Mucosa of stomach (tissue), 1 donor: Measurements from ENCODE around the gene PKD2.

Experiments used
- H3K27me3 ChIP-seq: one replicate; pipeline ENCODE4 v1.7.0; 2013; ENCODE audit warnings: mild to moderate bottlenecking, low read length; ENCODE audit not compliant: control insufficient read depth, insufficient read depth
- H3K36me3 ChIP-seq: one replicate; pipeline ENCODE4 v1.7.0; 2013; ENCODE audit warnings: low read length; ENCODE audit not compliant: control insufficient read depth, insufficient read depth
- H3K4me1 ChIP-seq: one replicate; pipeline ENCODE4 v1.7.0; 2013; ENCODE audit warnings: mild to moderate bottlenecking, low read length; ENCODE audit not compliant: control insufficient read depth, insufficient read depth
- H3K4me3 ChIP-seq: one replicate; pipeline ENCODE4 v1.7.0; 2013; ENCODE audit warnings: low read length
- H3K9ac ChIP-seq: one replicate; pipeline ENCODE4 v1.7.0; 2013; ENCODE audit warnings: mild to moderate bottlenecking, low read length, moderate library complexity
- H3K9me3 ChIP-seq: one replicate; pipeline ENCODE4 v1.7.0; 2013; ENCODE audit warnings: mild to moderate bottlenecking, low read length, moderate library complexity; ENCODE audit not compliant: control insufficient read depth
- donor health status: Pancreatic carcinoma.

PKD2 gene

DNA sequence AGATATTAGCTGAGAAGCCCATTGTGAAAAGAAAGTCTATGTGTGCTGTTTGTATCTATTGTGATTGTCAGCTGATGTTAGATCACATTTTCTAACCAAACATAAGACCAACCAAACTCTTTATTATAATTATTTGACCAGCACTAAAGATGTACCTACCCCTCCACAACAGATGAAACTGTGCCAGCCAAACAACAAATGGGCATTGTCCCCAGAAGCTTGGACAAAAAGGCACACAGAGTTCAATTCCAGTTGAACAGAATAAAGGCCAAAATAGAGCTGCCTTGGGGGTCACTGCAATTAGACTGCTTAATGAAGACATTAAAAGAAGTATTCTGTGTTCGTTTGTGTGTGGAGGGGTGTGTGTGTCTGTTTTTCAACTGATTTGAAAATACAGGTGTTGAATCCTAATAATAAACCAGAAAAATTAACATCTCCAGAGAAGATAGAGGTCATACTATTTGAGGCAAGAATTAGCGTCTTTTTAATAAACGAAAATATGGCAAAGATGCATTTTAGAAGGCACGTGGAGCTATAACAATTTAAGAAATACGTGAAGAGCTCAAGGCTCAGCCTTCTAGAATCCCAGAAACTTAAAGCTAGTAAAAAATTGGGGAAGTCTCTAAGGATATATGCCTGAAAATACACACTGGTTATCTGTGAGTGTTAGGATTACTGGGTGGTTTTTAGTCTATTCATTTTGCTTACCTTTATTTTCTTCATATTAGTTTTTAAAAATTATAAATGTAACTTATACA lies 29.7 kb upstream of the PKD2 start:
- H3K9ac ChIP-seq = no peak overlapping the region
- H3K4me1 ChIP-seq = no peaks in the 10 kb centered on the region
- H3K9me3 ChIP-seq = no peaks in the 10 kb centered on the region
- H3K4me3 ChIP-seq = no peak overlapping the region
- peaks cover 6% of the 10 kb centered on the region for H3K27me3 ChIP-seq
- H3K36me3 ChIP-seq = no peaks in the 10 kb centered on the region

DNA sequence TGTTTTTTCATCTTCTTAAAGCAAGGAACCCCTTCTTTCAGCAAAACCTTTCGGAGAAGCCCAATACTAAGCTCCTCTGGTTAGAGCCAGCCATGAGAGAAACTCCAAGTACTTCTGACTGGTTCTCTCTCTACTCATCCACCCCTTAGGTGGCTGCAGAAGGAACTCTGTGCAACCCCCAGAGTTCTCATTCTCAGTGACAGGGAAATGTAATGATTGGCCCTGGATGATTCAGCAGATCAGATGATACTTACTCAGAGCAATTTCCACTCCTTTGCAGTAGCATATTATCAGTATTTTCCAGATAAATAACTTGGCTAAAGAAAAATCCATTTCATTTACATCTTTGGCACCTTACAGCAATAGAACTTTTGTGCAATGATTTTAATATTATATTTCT lies 28.8 kb upstream of the PKD2 start:
- Histone ChIP-seq H3K36me3 (no peaks in the 10 kb centered on the region), H3K27me3 (no peaks in the 10 kb centered on the region), H3K4me3 (no peak overlapping the region), H3K4me1 (no peaks in the 10 kb centered on the region), H3K9me3 (no peaks in the 10 kb centered on the region), H3K9ac (no peak overlapping the region)

DNA sequence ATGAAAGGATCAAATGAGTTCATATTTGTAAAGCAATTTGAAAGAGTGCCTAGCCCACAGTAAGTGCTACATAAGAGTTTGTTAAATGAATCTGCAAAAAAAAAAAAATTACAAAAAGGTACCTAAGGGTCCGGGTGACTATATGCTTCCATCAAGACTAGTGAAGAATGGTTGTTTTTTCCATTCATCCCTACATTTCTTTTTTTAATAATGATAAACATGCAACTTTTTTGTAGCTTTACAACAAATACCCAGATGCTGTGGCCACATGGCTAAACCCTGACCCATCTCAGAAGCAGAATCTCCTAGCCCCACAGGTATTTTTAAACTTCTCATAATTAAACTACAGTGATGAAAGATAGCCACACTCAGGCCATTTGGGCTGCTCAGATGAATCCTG lies 27.6 kb upstream of the PKD2 start:
- Histone ChIP-seq H3K27me3 (no peaks in the 10 kb centered on the region), H3K4me3 (no peak overlapping the region), H3K9me3 (no peaks in the 10 kb centered on the region), H3K4me1 (no peaks in the 10 kb centered on the region), H3K9ac (no peak overlapping the region), H3K36me3 (no peaks in the 10 kb centered on the region)

DNA sequence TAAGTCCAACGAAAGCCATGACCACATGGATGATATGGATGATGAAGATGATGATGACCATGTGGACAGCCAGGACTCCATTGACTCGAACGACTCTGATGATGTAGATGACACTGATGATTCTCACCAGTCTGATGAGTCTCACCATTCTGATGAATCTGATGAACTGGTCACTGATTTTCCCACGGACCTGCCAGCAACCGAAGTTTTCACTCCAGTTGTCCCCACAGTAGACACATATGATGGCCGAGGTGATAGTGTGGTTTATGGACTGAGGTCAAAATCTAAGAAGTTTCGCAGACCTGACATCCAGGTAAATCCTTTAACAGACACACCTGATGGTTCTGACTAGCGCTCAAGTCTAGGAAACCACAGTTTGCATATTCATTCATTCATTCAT lies 25.9 kb upstream of the PKD2 start:
- Histone ChIP-seq H3K9ac (no peak overlapping the region), H3K27me3 (no peaks in the 10 kb centered on the region), H3K9me3 (no peaks in the 10 kb centered on the region), H3K4me3 (no peak overlapping the region), H3K4me1 (no peaks in the 10 kb centered on the region), H3K36me3 (no peaks in the 10 kb centered on the region)

DNA sequence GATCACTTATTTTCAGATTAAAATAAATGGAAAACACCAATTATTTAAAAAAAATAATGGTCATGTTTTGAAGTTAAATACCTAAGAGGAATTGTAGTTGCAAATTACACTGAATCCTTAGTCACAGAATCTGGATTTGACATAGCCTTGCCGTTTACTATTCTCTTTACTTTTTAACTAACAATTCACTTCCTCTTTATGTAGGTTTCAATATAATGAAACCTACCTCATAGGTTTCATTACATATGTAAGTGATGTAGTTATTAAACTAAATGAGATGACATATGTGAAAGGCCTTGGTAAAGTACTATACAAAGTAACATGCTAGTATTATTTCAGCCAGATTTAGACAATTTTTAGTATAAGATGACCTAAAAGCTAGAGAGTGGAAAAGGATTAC lies 25.4 kb upstream of the PKD2 start:
- H3K27me3 ChIP-seq = no peaks in the 10 kb centered on the region
- H3K4me1 ChIP-seq = no peaks in the 10 kb centered on the region
- no peaks in the 10 kb centered on the region for H3K36me3 ChIP-seq
- H3K9ac ChIP-seq = no peak overlapping the region
- H3K9me3 ChIP-seq = no peaks in the 10 kb centered on the region
- no peak overlapping the region for H3K4me3 ChIP-seq

DNA sequence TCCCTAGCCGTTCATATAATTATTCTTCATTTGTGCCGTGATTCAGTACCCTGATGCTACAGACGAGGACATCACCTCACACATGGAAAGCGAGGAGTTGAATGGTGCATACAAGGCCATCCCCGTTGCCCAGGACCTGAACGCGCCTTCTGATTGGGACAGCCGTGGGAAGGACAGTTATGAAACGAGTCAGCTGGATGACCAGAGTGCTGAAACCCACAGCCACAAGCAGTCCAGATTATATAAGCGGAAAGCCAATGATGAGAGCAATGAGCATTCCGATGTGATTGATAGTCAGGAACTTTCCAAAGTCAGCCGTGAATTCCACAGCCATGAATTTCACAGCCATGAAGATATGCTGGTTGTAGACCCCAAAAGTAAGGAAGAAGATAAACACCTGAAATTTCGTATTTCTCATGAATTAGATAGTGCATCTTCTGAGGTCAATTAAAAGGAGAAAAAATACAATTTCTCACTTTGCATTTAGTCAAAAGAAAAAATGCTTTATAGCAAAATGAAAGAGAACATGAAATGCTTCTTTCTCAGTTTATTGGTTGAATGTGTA lies 24.9 kb upstream of the PKD2 start:
- Histone ChIP-seq H3K36me3 (no peaks in the 10 kb centered on the region), H3K4me3 (no peak overlapping the region), H3K9ac (no peak overlapping the region), H3K27me3 (no peaks in the 10 kb centered on the region), H3K4me1 (no peaks in the 10 kb centered on the region), H3K9me3 (no peaks in the 10 kb centered on the region)

DNA sequence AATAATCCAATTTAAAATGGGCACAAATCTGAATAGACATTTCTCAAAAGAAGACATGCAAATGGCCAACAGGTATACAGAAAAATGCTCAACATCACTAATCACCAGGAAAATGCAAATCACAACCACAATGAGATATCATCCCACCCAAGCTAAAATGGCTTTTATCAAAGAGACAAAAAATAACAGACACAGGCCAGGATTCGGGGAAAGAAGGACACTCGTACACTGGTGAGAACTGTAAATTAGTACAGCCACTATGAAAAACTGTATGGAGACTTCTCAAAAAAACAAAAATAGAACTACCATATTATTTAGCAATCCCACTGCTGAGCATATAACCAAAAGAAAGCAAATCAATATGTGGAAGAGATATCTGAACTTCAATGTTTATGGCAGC lies 23.4 kb upstream of the PKD2 start:
- Histone ChIP-seq H3K4me1 (no peaks in the 10 kb centered on the region), H3K36me3 (no peaks in the 10 kb centered on the region), H3K9ac (no peak overlapping the region), H3K4me3 (no peak overlapping the region), H3K27me3 (no peaks in the 10 kb centered on the region), H3K9me3 (no peaks in the 10 kb centered on the region)

DNA sequence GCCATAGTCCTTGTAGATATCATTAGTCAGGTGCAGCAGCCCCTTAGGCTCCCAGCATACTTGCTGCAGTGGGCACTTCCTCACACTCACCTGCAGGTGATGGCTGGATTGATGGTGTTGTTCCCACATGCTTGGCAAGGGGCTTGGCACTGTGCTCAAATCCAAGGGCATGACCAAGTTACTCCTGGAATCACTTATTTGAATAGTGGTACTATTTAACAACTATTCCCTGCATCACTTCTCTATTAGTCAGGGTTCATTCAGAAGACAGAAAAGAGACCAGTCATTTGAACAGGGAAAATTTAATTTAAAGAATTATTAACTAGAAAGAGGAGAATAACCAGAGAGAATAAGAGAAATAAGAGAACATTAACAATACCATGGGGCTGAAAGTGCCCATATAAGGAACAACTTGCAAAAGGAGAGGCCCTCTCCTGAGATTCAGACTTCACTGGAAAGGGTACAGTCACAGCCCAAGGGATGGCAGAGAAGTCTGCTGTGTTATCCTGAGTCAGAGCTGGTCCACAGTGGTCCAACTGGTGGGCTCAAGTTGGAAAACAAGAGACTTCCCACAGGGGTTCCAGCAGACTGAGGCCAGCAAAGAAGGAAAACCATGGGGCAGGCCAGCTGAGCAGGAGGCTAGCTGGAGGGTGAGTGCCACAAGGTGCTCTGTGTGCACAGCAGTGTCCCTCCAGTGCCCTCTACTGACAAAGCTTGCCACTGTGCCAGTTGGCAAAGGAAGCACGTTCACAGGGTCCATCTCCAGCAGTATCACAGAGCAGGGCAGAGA lies 22.1 kb upstream of the PKD2 start:
- Histone ChIP-seq H3K36me3 (no peaks in the 10 kb centered on the region), H3K4me3 (no peak overlapping the region), H3K4me1 (no peaks in the 10 kb centered on the region), H3K27me3 (no peaks in the 10 kb centered on the region), H3K9ac (no peak overlapping the region), H3K9me3 (no peaks in the 10 kb centered on the region)

DNA sequence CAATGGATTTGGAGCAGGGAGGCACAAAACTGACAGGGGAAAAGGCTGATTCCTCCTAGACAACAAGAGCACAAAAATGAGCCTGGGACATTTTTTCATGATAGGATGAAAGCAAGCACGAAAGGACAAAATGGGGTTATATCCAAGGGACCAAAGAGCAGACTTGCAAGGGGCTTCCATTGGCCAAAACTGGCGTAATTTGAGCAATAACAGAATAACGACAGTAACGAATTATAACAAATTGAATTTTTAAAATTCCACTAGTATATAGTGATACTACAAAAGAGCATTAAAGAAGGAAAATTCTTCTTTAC lies 21.6 kb upstream of the PKD2 start:
- Histone ChIP-seq H3K27me3 (no peaks in the 10 kb centered on the region), H3K9me3 (no peaks in the 10 kb centered on the region), H3K4me1 (no peaks in the 10 kb centered on the region), H3K4me3 (no peak overlapping the region), H3K36me3 (no peaks in the 10 kb centered on the region), H3K9ac (no peak overlapping the region)

DNA sequence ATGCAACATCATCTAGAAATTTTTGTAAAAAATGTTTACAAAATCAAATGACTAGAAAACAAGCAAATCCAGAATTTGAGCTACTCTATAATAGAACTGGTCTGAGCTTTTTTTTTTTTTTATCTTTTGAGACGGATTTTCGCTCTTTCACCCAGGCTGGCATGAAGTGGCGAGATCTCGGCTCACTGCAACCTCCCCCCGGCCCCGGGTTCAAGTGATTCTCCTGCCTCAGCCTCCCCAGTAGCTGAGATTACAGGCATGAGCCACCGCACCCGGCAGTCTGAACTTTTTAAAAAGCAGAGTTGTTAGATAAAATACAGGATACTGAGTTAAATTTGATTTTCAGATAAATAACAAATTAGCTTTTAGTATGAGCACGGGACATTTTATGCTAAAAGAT lies 20.9 kb upstream of the PKD2 start:
- Histone ChIP-seq H3K36me3 (no peaks in the 10 kb centered on the region), H3K4me1 (no peaks in the 10 kb centered on the region), H3K9me3 (no peaks in the 10 kb centered on the region), H3K27me3 (no peaks in the 10 kb centered on the region), H3K9ac (no peak overlapping the region), H3K4me3 (no peak overlapping the region)

DNA sequence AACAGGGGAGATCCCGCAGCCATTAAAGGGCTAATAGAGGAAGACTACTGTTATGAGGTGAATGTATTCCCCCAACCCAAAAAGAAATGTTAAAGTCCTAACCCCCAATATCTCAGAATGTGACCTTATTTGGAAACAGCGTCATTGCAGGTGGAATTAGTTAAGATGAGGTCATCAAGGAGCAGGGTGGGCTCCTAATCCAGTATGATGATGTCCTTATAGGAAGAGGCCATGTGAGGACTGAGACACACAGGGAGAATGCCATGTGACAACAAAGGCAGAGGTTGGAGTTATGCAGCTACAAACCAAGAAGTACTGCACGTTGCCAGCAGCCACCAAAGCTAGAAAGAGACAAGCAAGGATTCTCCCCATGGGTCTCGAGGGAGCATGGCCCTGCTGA lies 17.7 kb upstream of the PKD2 start:
- Histone ChIP-seq H3K9me3 (no peaks in the 10 kb centered on the region), H3K36me3 (no peaks in the 10 kb centered on the region), H3K27me3 (no peaks in the 10 kb centered on the region), H3K4me3 (no peak overlapping the region), H3K9ac (no peak overlapping the region), H3K4me1 (no peaks in the 10 kb centered on the region)

DNA sequence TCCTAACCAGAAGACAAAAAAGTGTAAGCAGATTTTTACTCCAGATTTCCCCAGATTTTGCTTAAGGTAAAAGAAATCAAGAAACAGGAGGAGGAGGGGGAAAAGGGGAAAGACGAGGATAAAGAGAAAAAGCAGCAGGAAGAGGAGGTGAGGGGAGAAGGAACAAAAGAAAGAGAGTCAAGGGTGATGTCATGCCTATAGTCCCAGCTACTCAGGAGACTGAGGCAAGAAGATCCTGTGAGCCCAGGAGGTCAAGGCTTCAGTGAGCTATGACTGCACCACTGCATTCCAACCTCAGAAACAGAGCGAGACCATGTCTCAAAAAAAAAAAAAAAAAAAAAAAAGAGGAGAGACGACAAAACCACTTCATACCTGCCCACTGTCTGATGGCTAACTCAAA lies 12.0 kb upstream of the PKD2 start:
- H3K27me3 ChIP-seq = no peaks in the 10 kb centered on the region
- H3K9ac ChIP-seq = no peak overlapping the region
- no peaks in the 10 kb centered on the region for H3K9me3 ChIP-seq

More for the DNA sequence above, 12.0 kb upstream of the PKD2 start:
- H3K4me3 ChIP-seq = no peak overlapping the region
- no peaks in the 10 kb centered on the region for H3K4me1 ChIP-seq
- no peaks in the 10 kb centered on the region for H3K36me3 ChIP-seq
